HEK293 (cell line): Measurements from ENCODE around the gene NCSTN.

Experiments
- CTCF ChIA-PET: fragments of 350-600 bp; formaldehyde crosslinking; extraction: SDS; loops from one replicate; lab custom pipeline; 2021; ENCODE audit warnings: antibody characterized with exemption; lab: Yijun Ruan, JAX
- POLR2A ChIA-PET: fragments of 300-600 bp; formaldehyde crosslinking; extraction: SDS; loops from one replicate; lab custom pipeline; 2020; ENCODE audit warnings: antibody characterized with exemption, inconsistent platforms; lab: Yijun Ruan, JAX
- H3K27ac ChIP-seq: fragments of 200-500 bp; sonication (Bioruptor generic); 2 replicates; pipeline ENCODE4 v1.5.1; 2014; ENCODE audit warnings: low read depth, low read length, control low read depth, inconsistent platforms; ENCODE audit errors: extremely low read depth
- H3K36me3 ChIP-seq, 2 experiments: fragments of 200-500 bp in 1 of 2; sonication (Bioruptor generic) in 1 of 2; 1 replicate in 1 of 2; 2 replicates in 1 of 2; pipeline ENCODE4 v1.5.1; 2014 to 2017; ENCODE audit warnings: inconsistent platforms in 2 of 2, low read length in 2 of 2; ENCODE audit not compliant: control insufficient read depth in 2 of 2, insufficient read depth in 1 of 2
- H3K4me1 ChIP-seq: fragments of 200-500 bp; sonication (Bioruptor generic); 2 replicates; pipeline ENCODE4 v1.5.1; 2014; ENCODE audit warnings: mild to moderate bottlenecking, low read length, inconsistent platforms; ENCODE audit not compliant: control insufficient read depth, insufficient read depth
- H3K4me3 ChIP-seq: 2 replicates; pipeline ENCODE4 v1.5.1; 2011; ENCODE audit warnings: low read depth, mild to moderate bottlenecking, control low read depth, low read length, moderate library complexity
- H3K9me3 ChIP-seq: fragments of 200-500 bp; sonication (Bioruptor generic); 2 replicates; pipeline ENCODE4 v1.5.1; 2014; ENCODE audit warnings: low read depth, low read length, inconsistent platforms; ENCODE audit not compliant: control insufficient read depth, insufficient read depth
- BCL11B ChIP-seq: fragments of 450-650 bp; formaldehyde crosslinking; IDR thresholded peaks from 2 replicates; pipeline ENCODE4 v1.5.1; 2016; ENCODE audit warnings: low read depth, missing biosample characterization, missing genetic modification characterization
- HOXD13 ChIP-seq: sonication (generic); formaldehyde crosslinking; IDR thresholded peaks from 2 replicates; pipeline ENCODE4 v1.8.0; 2022; ENCODE audit warnings: missing genetic modification reagents, borderline replicate concordance
- KLF1 ChIP-seq: fragments of 450-650 bp; formaldehyde crosslinking; IDR thresholded peaks from 2 replicates; pipeline ENCODE4 v1.5.1; 2016; ENCODE audit warnings: missing biosample characterization, missing genetic modification characterization
- ZNF146 ChIP-seq: fragments of 450-650 bp; formaldehyde crosslinking; IDR thresholded peaks from 2 replicates; pipeline ENCODE4 v1.5.1; 2016; ENCODE audit warnings: missing biosample characterization, missing genetic modification characterization
- ZNF169 ChIP-seq: fragments of 450-650 bp; formaldehyde crosslinking; IDR thresholded peaks from 2 replicates; pipeline ENCODE4 v1.5.1; 2016; ENCODE audit warnings: missing biosample characterization, missing genetic modification characterization
- ZNF174 ChIP-seq: fragments of 450-650 bp; formaldehyde crosslinking; IDR thresholded peaks from 2 replicates; pipeline ENCODE4 v1.5.0; 2017; ENCODE audit warnings: missing biosample characterization, mild to moderate bottlenecking, missing genetic modification characterization
- ZNF404 ChIP-seq: fragments of 450-650 bp; formaldehyde crosslinking; IDR thresholded peaks from 2 replicates; pipeline ENCODE4 v1.5.1; 2017; ENCODE audit warnings: missing biosample characterization, missing genetic modification characterization
- ZNF449 ChIP-seq: fragments of 450-650 bp; formaldehyde crosslinking; IDR thresholded peaks from 2 replicates; pipeline ENCODE4 v1.5.1; 2017; ENCODE audit warnings: missing biosample characterization, mild to moderate bottlenecking, missing genetic modification characterization, moderate library complexity
- ZNF558 ChIP-seq: fragments of 450-650 bp; formaldehyde crosslinking; IDR thresholded peaks from 2 replicates; pipeline ENCODE4 v1.5.1; 2016; ENCODE audit warnings: missing biosample characterization, missing genetic modification characterization
- ZNF610 ChIP-seq: fragments of 450-650 bp; formaldehyde crosslinking; IDR thresholded peaks from 2 replicates; pipeline ENCODE4 v1.5.1; 2016; ENCODE audit warnings: missing biosample characterization, missing genetic modification characterization, borderline replicate concordance
- ZNF624 ChIP-seq: fragments of 450-650 bp; formaldehyde crosslinking; IDR thresholded peaks from 2 replicates; pipeline ENCODE4 v1.5.1; 2017; ENCODE audit warnings: missing biosample characterization, missing genetic modification characterization
- ZNF843 ChIP-seq: fragments of 450-650 bp; formaldehyde crosslinking; IDR thresholded peaks from 2 replicates; pipeline ENCODE4 v1.5.1; 2016; ENCODE audit warnings: missing biosample characterization, missing genetic modification characterization
- ZSCAN23 ChIP-seq: fragments of 450-650 bp; formaldehyde crosslinking; IDR thresholded peaks from 2 replicates; pipeline ENCODE4 v1.5.1; 2016; ENCODE audit warnings: missing biosample characterization, missing genetic modification characterization
- ZXDB ChIP-seq: fragments of 450-650 bp; formaldehyde crosslinking; IDR thresholded peaks from 2 replicates; pipeline ENCODE4 v1.5.1; 2016; ENCODE audit warnings: missing biosample characterization, missing genetic modification characterization
- TF ChIP-seq, protein P1 (sequence below): fragments of 450-650 bp; formaldehyde crosslinking; IDR thresholded peaks from 2 replicates; pipeline ENCODE4 v1.5.0; 2017; ENCODE audit warnings: missing biosample characterization, missing genetic modification characterization, borderline replicate concordance
- TF ChIP-seq, protein P2 (sequence below): fragments of 450-650 bp; formaldehyde crosslinking; IDR thresholded peaks from 2 replicates; pipeline ENCODE4 v1.5.1; 2016; ENCODE audit warnings: missing biosample characterization, missing genetic modification characterization, low read depth
- TF ChIP-seq, protein P3 (sequence below): fragments of 450-650 bp; formaldehyde crosslinking; IDR thresholded peaks from 2 replicates; pipeline ENCODE4 v1.5.1; 2017; ENCODE audit warnings: missing biosample characterization, missing genetic modification characterization
- TF ChIP-seq, protein P4 (sequence below): fragments of 450-650 bp; formaldehyde crosslinking; IDR thresholded peaks from 2 replicates; pipeline ENCODE4 v1.5.1; 2016; ENCODE audit warnings: missing biosample characterization, missing genetic modification characterization
- TF ChIP-seq, protein P5 (sequence below): fragments of 450-650 bp; formaldehyde crosslinking; IDR thresholded peaks from 2 replicates; pipeline ENCODE4; 2016; ENCODE audit warnings: missing biosample characterization, missing genetic modification characterization

The NCSTN gene

DNA sequence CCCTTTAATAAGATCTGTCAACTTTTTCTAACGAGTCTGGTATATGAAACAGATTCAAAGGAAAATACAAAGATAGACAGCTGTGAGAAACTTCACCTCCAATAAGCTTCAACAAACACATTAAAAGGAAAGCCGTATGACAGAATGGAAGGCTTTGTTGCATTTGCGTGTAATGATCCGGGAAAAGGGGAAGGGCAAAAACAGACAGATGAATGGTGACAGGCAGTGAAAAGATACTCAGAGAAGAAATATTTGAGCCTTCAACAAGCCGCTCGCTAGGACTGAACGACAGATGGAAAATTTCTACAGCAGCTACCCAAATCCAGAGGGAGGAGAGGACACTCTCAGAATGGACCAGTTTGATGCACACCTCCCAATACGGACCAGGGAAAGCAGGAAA lies 15.0 kb upstream of the NCSTN start:
- POLR2A ChIA-PET = no interaction called here
- no peaks in the 10 kb centered on the region for H3K4me1 ChIP-seq
- H3K36me3 ChIP-seq = peaks cover 85 to 96% of the 10 kb centered on the region in 2 experiments
- CTCF ChIA-PET = interaction anchor here (3.4 kb wide), 1 partner anchor 36 kb away, joined by 28 read pairs; no protein-coding TSS in a partner anchor
- TF ChIP-seq, protein P1, sequence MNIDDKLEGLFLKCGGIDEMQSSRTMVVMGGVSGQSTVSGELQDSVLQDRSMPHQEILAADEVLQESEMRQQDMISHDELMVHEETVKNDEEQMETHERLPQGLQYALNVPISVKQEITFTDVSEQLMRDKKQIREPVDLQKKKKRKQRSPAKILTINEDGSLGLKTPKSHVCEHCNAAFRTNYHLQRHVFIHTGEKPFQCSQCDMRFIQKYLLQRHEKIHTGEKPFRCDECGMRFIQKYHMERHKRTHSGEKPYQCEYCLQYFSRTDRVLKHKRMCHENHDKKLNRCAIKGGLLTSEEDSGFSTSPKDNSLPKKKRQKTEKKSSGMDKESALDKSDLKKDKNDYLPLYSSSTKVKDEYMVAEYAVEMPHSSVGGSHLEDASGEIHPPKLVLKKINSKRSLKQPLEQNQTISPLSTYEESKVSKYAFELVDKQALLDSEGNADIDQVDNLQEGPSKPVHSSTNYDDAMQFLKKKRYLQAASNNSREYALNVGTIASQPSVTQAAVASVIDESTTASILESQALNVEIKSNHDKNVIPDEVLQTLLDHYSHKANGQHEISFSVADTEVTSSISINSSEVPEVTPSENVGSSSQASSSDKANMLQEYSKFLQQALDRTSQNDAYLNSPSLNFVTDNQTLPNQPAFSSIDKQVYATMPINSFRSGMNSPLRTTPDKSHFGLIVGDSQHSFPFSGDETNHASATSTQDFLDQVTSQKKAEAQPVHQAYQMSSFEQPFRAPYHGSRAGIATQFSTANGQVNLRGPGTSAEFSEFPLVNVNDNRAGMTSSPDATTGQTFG = no peak
- no peak for TF ChIP-seq BCL11B (tag by site-specific recombination)
- TF ChIP-seq ZNF174 (tag by site-specific recombination) = no peak
- no peak for TF ChIP-seq ZXDB (tag by site-specific recombination)
- TF ChIP-seq ZNF146 (tag by site-specific recombination) = no peak
- no peak for TF ChIP-seq ZSCAN23 (tag by site-specific recombination)
- TF ChIP-seq ZNF843 (tag by site-specific recombination) = no peak
- TF ChIP-seq ZNF624 (tag by site-specific recombination) = no peak
- no peak for TF ChIP-seq HOXD13 (CRISPR knock-in tag)
- TF ChIP-seq KLF1 (tag by site-specific recombination) = no peak
- no peaks in the 10 kb centered on the region for H3K9me3 ChIP-seq
- H3K4me3 ChIP-seq = no peak overlapping the region
- no peak overlapping the region for H3K27ac ChIP-seq

DNA sequence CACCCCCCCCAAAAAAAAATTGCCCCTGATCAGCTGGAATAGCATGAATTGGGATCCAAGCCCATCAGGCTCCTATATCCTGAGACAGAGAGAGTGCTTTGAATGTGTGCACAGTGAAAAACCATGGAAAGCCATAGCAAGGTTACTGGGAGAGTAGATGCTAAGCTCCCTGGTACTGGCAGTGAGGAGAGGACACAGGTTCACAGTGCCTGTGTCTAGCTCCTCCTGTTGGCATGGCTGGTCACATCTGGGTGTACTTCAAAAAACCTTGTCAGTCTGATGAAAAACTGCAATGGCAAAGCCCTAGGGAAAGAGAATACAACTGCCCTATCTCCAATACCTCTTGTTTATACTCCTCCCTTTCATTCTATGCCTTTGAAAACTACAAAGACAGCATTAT lies 13.1 kb upstream of the NCSTN start:
- peaks cover 69 to 96% of the 10 kb centered on the region in 2 experiments for H3K36me3 ChIP-seq
- CTCF ChIA-PET = interaction anchor here (1.5 to 3.4 kb wide), 2 partner anchors 38 to 47 kb away, joined by 3 to 28 read pairs; no protein-coding TSS in a partner anchor
- no peak overlapping the region for H3K4me3 ChIP-seq
- no peaks in the 10 kb centered on the region for H3K4me1 ChIP-seq
- POLR2A ChIA-PET = interaction anchor here (0.9 kb wide), 1 partner anchor 45 kb away, joined by 3 read pairs; the partner anchor contains the start of gene PEX19
- TF ChIP-seq, protein P2, sequence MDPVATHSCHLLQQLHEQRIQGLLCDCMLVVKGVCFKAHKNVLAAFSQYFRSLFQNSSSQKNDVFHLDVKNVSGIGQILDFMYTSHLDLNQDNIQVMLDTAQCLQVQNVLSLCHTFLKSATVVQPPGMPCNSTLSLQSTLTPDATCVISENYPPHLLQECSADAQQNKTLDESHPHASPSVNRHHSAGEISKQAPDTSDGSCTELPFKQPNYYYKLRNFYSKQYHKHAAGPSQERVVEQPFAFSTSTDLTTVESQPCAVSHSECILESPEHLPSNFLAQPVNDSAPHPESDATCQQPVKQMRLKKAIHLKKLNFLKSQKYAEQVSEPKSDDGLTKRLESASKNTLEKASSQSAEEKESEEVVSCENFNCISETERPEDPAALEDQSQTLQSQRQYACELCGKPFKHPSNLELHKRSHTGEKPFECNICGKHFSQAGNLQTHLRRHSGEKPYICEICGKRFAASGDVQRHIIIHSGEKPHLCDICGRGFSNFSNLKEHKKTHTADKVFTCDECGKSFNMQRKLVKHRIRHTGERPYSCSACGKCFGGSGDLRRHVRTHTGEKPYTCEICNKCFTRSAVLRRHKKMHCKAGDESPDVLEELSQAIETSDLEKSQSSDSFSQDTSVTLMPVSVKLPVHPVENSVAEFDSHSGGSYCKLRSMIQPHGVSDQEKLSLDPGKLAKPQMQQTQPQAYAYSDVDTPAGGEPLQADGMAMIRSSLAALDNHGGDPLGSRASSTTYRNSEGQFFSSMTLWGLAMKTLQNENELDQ = peak; percentile 93
- TF ChIP-seq ZNF610 (tag by site-specific recombination) (no peak), ZNF843 (tag by site-specific recombination) (no peak)
- TF ChIP-seq, protein P3, sequence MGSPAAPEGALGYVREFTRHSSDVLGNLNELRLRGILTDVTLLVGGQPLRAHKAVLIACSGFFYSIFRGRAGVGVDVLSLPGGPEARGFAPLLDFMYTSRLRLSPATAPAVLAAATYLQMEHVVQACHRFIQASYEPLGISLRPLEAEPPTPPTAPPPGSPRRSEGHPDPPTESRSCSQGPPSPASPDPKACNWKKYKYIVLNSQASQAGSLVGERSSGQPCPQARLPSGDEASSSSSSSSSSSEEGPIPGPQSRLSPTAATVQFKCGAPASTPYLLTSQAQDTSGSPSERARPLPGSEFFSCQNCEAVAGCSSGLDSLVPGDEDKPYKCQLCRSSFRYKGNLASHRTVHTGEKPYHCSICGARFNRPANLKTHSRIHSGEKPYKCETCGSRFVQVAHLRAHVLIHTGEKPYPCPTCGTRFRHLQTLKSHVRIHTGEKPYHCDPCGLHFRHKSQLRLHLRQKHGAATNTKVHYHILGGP (tag by site-specific recombination) = no peak
- H3K27ac ChIP-seq = no peak overlapping the region
- H3K9me3 ChIP-seq = no peaks in the 10 kb centered on the region

DNA sequence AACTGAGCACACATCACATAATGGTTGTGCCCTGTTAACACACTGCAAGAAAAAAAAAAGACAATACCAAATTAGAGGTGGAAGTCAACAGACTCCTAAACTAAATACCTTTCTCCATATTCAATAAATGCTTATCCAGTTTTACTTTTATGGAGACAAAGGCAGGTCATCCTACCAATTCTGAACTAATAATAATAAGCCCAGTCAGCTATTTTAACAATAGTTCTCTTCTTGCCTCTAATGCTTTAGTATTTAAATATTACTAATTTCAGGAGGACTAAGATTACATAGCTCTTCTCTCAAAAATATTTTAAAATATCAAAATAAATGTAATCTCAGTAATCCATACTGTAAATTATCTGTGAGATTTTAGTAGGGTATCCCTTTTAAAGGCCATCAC lies 10.7 kb upstream of the NCSTN start:
- CTCF ChIA-PET = interaction anchor here (0.5 to 2.6 kb wide), 8 partner anchors 8 to 247 kb away, joined by 3 to 15 read pairs (median 4); partner anchors contain the start of gene PEX19
- H3K36me3 ChIP-seq = peaks cover 64 to 90% of the 10 kb centered on the region in 2 experiments
- no peak overlapping the region for H3K4me3 ChIP-seq
- H3K4me1 ChIP-seq = no peaks in the 10 kb centered on the region
- H3K9me3 ChIP-seq = no peaks in the 10 kb centered on the region
- POLR2A ChIA-PET = no interaction called here
- H3K27ac ChIP-seq = no peak overlapping the region
- TF ChIP-seq ZNF169 (tag by site-specific recombination) (no peak), ZNF404 (tag by site-specific recombination) (no peak), ZNF558 (tag by site-specific recombination) (no peak), HOXD13 (CRISPR knock-in tag) (no peak), ZNF449 (tag by site-specific recombination) (no peak)
- TF ChIP-seq, protein P4, sequence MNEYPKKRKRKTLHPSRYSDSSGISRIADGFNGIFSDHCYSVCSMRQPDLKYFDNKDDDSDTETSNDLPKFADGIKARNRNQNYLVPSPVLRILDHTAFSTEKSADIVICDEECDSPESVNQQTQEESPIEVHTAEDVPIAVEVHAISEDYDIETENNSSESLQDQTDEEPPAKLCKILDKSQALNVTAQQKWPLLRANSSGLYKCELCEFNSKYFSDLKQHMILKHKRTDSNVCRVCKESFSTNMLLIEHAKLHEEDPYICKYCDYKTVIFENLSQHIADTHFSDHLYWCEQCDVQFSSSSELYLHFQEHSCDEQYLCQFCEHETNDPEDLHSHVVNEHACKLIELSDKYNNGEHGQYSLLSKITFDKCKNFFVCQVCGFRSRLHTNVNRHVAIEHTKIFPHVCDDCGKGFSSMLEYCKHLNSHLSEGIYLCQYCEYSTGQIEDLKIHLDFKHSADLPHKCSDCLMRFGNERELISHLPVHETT (tag by site-specific recombination) = no peak
- TF ChIP-seq, protein P5, sequence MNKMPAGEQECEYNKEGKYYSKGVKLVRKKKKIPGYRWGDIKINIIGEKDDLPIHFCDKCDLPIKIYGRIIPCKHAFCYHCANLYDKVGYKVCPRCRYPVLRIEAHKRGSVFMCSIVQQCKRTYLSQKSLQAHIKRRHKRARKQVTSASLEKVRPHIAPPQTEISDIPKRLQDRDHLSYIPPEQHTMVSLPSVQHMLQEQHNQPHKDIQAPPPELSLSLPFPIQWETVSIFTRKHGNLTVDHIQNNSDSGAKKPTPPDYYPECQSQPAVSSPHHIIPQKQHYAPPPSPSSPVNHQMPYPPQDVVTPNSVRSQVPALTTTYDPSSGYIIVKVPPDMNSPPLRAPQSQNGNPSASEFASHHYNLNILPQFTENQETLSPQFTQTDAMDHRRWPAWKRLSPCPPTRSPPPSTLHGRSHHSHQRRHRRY (tag by site-specific recombination) = no peak
